Measurements from ENCODE around the gene CHRD.

Gene CHRD

DNA sequence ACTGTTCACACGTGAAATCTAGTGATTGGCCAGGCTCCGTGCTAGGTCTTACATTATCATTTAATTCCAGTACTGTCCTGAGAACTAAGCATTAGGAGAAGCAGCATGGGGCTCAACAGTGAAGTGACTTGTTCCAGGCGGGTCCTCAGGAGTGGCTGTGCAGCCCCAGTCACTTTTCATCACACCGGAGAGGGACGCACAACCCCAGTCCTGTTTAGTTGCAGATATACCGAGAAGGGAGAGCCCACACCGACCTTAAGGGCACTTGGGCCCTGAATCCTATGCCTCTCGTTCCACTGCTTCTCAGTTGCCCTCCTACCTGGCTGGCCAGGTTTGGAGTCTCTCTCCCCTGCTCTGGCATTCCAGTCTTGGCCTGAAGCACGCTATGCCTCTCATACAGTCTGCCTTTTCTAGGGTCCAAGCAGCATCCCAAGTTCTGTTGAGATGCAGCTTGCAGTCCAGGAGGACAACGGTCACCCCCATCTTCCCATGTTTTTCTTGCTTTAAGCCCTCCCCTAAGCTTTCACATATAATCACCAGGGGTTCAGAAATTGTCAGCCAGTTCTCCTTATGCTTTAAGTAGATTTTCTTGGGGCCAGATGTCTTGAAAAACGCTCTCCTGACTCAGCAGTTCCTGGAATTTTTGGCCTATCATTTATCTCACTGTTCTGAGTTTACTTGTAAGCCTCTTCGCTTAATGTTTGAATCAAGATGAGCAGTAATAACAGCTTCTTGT, 32.4 kb upstream of the CHRD start:
- Histone ChIP-seq H3K36me3 (ENCODE audit: insufficient read depth, low read length) (peaks cover 33% of the 10 kb centered on the region), H3K9ac (ENCODE audit: low read depth, low read length) (0 out of 2 replicates have a peak overlapping the region, but pooled peaks have one; percentile 2)
- 91% methylated on average over 12 of the region's 12 CpGs for WGBS

DNA sequence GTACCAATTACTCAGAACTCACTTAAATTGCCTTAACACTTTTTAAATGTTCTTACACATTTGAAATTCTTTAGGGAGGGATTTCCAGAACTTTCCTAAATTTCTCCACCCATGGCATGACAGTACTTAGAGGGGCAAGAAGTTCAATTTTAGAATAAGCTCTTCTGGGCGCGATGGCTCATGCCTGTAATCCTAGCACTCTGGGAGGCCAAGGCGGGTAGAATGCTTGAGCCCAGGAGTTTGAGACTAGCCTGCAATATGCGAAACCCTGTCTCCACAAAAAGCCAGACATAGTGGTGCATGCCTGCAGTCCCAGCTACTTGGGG, 31.8 kb upstream of the CHRD start:
- no peak overlapping the region for H3K9ac ChIP-seq (ENCODE audit: low read depth, low read length)
- H3K4me1 ChIP-seq (ENCODE audit: insufficient read depth, low read length) = peaks cover 9% of the 10 kb centered on the region; the same call in 1 of the 2 replicates
- no peak overlapping the region for H3K27ac ChIP-seq (ENCODE audit: low read depth, low read length)
- no peaks in the 10 kb centered on the region for H3K27me3 ChIP-seq (ENCODE audit: insufficient read depth, low read length)
- WGBS = 89% methylated on average over 4 of the region's 4 CpGs
- no peaks in the 10 kb centered on the region for H3K9me3 ChIP-seq (ENCODE audit: insufficient read depth, low read depth, low read length)
- peaks cover 35% of the 10 kb centered on the region for H3K36me3 ChIP-seq (ENCODE audit: insufficient read depth, low read length)
- H3K4me3 ChIP-seq (ENCODE audit: low read length) = no peak overlapping the region

More for the DNA sequence above, 32.4 kb upstream of the CHRD start:
- Histone ChIP-seq H3K27ac (ENCODE audit: low read depth, low read length) (no peak overlapping the region), H3K27me3 (ENCODE audit: insufficient read depth, low read length) (no peaks in the 10 kb centered on the region), H3K4me1 (ENCODE audit: insufficient read depth, low read length) (peaks cover 9% of the 10 kb centered on the region; the same call in 1 of the 2 replicates), H3K4me3 (ENCODE audit: low read length) (no peak overlapping the region), H3K9me3 (ENCODE audit: insufficient read depth, low read depth, low read length) (no peaks in the 10 kb centered on the region)

DNA sequence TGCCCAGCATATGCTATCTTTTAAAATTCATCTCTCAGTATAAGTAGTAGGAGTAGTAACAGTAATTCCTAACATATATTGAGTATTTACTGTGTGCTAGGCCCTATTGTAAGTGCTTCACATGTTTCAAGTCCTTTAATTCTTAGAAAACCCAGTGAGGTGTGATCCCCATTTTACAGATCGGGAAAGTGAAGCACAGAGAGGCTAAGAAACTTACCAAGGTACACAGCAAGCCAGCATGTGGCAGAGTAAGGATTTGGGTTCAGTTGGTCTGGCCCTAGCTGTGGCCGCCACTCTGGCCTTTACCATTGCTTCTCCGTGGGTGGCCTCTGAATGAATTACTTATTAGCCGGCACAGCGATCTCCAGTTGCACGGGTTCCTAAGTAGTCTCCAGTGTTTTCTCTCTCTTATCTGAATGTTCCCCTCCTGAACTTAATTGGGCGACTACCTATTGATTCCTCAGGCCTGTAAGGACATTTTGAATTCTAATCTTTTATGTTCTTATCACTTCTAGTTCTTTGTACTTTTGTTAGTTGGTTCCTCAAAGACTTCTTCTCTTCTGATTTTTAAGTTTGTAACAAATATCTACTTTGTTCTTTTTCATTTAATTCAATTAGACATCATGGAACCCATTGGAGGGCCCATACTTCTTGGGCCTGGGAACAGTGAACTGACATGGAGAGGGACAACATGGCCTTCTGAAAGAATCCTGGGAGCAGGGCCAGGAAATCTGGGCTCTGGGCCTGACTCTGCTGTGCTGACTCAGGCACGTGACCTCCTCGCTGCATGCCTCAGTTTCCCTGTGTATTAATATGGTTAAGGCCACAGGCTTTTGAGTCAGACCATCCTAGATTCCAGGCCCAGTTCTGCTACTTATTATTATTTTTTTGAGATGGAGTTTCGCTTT, 30.0 kb upstream of the CHRD start:
- Histone ChIP-seq H3K36me3 (ENCODE audit: insufficient read depth, low read length) (peaks cover 36% of the 10 kb centered on the region), H3K27ac (ENCODE audit: low read depth, low read length) (no peak overlapping the region), H3K27me3 (ENCODE audit: insufficient read depth, low read length) (no peaks in the 10 kb centered on the region), H3K9me3 (ENCODE audit: insufficient read depth, low read depth, low read length) (no peaks in the 10 kb centered on the region), H3K9ac (ENCODE audit: low read depth, low read length) (no peak overlapping the region), H3K4me1 (ENCODE audit: insufficient read depth, low read length) (peaks cover 9% of the 10 kb centered on the region; the same call in 1 of the 2 replicates), H3K4me3 (ENCODE audit: low read length) (no peak overlapping the region)
- WGBS = 88% methylated on average over 10 of the region's 10 CpGs

DNA sequence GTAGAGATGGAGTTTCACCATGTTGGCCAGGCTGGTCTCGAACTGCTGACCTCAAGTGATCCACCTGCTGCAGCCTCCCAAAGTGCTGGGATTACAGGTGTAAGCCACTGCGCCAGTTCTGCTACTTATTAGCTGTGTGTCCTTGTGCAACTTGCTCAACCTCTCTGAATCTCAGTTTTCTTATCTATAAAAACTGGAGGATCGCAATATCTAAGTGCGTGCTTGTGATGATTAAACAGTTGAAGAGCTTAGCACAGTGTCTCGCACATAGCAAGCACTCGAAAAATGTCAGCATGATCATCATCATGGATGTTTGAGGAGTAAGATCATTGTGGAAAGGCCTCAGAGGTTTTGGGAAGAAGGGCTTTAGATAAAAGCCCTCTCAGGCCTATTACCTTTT, 29.2 kb upstream of the CHRD start:
- H3K27ac ChIP-seq (ENCODE audit: low read depth, low read length) = no peak overlapping the region
- 96% methylated on average over 6 of the region's 6 CpGs for WGBS
- H3K9ac ChIP-seq (ENCODE audit: low read depth, low read length) = no peak overlapping the region
- no peak overlapping the region for H3K4me3 ChIP-seq (ENCODE audit: low read length)
- H3K36me3 ChIP-seq (ENCODE audit: insufficient read depth, low read length) = peaks cover 42% of the 10 kb centered on the region
- H3K4me1 ChIP-seq (ENCODE audit: insufficient read depth, low read length) = peaks cover 5% of the 10 kb centered on the region; the same call in 1 of the 2 replicates
- H3K27me3 ChIP-seq (ENCODE audit: insufficient read depth, low read length) = no peaks in the 10 kb centered on the region
- H3K9me3 ChIP-seq (ENCODE audit: insufficient read depth, low read depth, low read length) = no peaks in the 10 kb centered on the region

DNA sequence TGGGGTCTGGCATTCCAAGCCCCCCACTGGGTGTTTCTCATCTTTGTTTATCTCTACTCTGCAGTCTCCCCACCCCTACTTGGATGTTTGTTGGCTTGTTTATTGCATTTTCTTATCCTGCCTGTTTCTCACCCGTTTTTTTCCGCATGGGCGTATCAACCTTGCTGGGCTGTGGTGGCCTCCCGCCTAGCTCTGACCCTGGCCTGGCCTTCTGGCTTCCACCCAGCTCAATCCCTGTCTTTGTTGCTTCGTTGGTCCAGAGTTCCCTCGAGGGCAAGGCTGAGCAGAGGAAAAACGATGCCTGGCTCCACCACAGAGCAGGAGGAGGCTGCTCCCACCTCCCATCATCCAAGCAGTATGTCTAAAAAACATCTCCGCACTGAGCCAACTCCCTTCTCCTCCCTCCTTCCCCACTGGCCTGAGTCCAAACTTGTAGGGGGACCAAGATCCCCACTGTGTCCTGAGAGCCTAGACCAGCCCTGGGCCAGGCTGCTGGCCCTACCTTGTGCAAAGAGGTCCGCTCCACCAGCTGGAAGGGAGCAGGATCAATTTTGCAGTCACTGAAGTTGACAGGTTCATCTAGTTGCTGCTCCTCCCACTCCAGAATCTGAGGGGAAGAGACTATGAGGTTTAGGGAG, 28.2 kb upstream of the CHRD start:
- Histone ChIP-seq H3K27ac (ENCODE audit: low read depth, low read length) (no peak overlapping the region), H3K9me3 (ENCODE audit: insufficient read depth, low read depth, low read length) (no peaks in the 10 kb centered on the region), H3K9ac (ENCODE audit: low read depth, low read length) (no peak overlapping the region), H3K36me3 (ENCODE audit: insufficient read depth, low read length) (peaks cover 46% of the 10 kb centered on the region), H3K4me3 (ENCODE audit: low read length) (no peak overlapping the region), H3K4me1 (ENCODE audit: insufficient read depth, low read length) (peaks cover 3% of the 10 kb centered on the region; the same call in 1 of the 2 replicates), H3K27me3 (ENCODE audit: insufficient read depth, low read length) (no peaks in the 10 kb centered on the region)
- WGBS = 65% methylated on average over 9 of the region's 9 CpGs

DNA sequence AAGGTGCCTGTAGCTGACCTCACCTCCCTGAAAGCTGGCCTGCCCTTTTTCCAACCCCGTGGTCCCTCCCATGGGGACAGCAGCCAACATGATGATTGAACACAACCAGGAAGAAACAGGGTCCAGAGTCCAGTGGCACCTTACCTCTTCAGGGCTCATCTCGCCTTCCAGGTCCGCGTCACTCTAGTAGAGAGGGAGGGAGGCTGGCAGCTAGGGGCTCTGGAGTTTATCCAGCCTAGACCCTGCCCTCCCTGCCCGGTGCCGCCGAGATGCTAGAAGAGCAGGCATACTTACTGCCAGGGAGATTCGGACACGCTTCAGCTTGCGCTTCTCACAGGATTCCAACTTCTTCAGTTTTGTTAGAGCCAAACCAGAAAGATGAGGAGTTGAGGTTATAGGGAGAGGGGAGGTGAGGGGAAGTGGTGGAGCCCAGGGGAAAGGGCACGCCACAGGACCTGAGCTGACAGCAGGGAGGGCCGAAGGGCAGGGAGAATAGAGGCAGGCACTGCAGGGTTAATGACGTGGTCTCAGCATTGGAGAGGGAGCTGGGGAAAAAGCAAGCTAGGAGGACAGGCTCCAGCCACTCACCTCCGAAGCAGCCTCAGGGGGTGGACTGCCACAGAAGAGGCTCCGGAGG, 27.6 kb upstream of the CHRD start:
- Histone ChIP-seq H3K4me1 (ENCODE audit: insufficient read depth, low read length) (peaks cover 3% of the 10 kb centered on the region; the same call in 1 of the 2 replicates), H3K9ac (ENCODE audit: low read depth, low read length) (no peak overlapping the region), H3K27ac (ENCODE audit: low read depth, low read length) (no peak overlapping the region), H3K36me3 (ENCODE audit: insufficient read depth, low read length) (peaks cover 47% of the 10 kb centered on the region), H3K27me3 (ENCODE audit: insufficient read depth, low read length) (no peaks in the 10 kb centered on the region), H3K9me3 (ENCODE audit: insufficient read depth, low read depth, low read length) (no peaks in the 10 kb centered on the region), H3K4me3 (ENCODE audit: low read length) (no peak overlapping the region)
- 93% methylated on average over 15 of the region's 15 CpGs for WGBS

DNA sequence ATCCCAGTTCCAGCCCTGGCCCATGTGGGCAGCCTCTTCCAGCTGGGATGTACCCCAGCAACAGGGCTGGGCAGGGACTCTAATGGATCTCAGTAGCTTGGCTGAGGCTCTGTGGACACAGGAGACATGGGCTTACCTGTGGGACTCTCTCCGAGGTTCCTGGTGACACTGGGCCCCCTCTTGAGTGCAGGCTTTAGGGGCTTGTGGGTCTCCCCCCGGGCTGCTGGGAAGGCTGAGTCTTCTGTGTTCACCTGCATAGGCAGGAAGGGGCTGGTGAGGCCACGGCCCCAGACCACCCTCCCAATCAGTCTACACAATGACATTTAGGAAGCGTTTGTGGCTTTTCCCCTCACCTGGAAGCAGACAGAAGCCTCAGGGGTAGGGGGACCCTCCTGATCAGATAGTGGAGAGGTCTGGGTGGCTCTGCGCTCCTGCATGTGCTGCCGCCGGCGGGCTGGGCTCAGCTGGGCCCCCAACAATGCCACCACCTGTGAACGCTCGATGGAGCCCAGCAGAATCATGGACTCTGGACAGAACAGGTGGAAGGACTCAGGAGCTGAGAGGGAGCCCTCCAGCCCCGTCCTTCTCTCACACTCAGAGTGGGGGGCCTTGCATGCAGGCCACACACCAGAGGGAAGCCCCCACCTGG, 26.8 kb upstream of the CHRD start:
- WGBS = 94% methylated on average over 11 of the region's 11 CpGs
- H3K4me1 ChIP-seq (ENCODE audit: insufficient read depth, low read length) = no peaks in the 10 kb centered on the region; the same call in 1 of the 2 replicates

DNA sequence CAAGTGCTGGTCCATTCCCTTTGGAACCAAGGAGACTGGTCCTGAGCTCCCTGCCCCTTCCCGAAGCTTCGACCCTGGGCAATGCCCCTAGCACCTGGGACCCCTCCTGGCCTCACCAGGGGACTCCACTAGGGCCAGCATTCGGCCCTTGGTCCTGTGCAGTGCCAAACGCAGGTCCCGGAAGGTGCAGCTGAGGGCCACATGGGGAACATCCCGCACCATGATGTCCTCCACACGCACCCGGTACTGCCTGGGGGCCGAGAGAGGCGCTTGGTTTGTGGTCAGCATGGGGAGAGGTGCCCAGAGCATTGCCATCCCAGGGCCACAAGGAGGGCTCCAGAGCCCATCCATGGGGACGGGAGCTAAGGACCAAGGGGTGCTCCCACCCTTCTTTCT, 26.3 kb upstream of the CHRD start:
- H3K27me3 ChIP-seq (ENCODE audit: insufficient read depth, low read length) = no peaks in the 10 kb centered on the region
- WGBS = 95% methylated on average over 11 of the region's 11 CpGs

More for the DNA sequence above, 26.8 kb upstream of the CHRD start:
- Histone ChIP-seq H3K36me3 (ENCODE audit: insufficient read depth, low read length) (peaks cover 55% of the 10 kb centered on the region), H3K9me3 (ENCODE audit: insufficient read depth, low read depth, low read length) (no peaks in the 10 kb centered on the region), H3K27ac (ENCODE audit: low read depth, low read length) (no peak overlapping the region), H3K4me3 (ENCODE audit: low read length) (no peak overlapping the region), H3K27me3 (ENCODE audit: insufficient read depth, low read length) (no peaks in the 10 kb centered on the region), H3K9ac (ENCODE audit: low read depth, low read length) (no peak overlapping the region)

DNA sequence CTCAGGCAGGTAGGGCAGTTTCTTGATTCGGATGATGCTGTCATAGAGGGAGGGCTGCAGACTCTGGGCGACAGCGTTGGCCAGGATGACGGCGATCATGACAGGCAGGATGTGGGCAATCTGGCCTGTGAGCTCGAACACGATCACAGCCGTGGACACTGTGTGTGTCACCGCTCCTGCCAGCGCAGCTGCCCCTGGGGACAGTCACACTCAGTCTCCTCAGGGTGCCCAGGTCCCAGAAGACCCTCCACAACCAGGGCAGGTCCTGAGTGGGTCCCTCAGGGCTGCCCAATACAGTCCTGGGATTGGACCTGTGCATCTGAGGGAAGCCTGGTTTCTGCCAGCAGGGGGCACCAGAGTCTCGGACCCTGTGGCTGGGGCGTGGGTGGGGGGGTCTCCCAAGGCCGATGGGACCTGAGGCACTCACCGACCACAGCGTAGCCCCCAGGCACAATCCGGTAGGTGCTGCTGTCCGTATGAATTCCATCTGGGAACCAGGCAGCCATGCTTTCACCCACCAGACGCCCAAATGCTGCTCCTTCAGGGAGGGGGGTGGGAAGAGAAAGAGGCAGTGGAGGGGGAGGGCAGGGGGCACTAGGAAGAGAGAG, 25.6 kb upstream of the CHRD start:
- H3K4me1 ChIP-seq (ENCODE audit: insufficient read depth, low read length) = no peaks in the 10 kb centered on the region; the same call in 1 of the 2 replicates

More for the DNA sequence above, 26.3 kb upstream of the CHRD start:
- Histone ChIP-seq H3K27ac (ENCODE audit: low read depth, low read length) (no peak overlapping the region), H3K36me3 (ENCODE audit: insufficient read depth, low read length) (peaks cover 60% of the 10 kb centered on the region), H3K4me3 (ENCODE audit: low read length) (no peak overlapping the region), H3K9ac (ENCODE audit: low read depth, low read length) (no peak overlapping the region), H3K4me1 (ENCODE audit: insufficient read depth, low read length) (no peaks in the 10 kb centered on the region; the same call in 1 of the 2 replicates), H3K9me3 (ENCODE audit: insufficient read depth, low read depth, low read length) (no peaks in the 10 kb centered on the region)

DNA sequence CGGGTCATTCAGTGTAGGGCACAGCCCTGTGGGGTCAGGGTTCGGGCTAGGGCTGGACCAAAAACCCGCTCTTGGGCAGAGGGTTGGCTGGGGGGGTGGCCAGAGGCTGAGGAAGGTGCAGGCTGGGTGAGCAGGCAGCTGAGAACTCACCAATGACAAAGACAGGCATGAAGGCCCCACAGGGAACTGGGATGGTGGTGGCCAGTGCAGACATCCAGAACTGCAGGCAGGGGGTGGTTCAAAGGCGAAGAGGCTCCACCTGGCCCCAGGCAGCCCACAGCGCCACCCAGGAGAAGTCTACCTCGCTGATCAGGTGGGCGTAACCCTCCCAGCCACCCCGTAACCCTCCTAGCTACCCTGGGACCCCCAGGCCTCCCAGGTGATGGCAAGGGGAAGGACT, 25.1 kb upstream of the CHRD start:
- no peaks in the 10 kb centered on the region for H3K9me3 ChIP-seq (ENCODE audit: insufficient read depth, low read depth, low read length)
- H3K36me3 ChIP-seq (ENCODE audit: insufficient read depth, low read length) = peaks cover 62% of the 10 kb centered on the region
- WGBS = 87% methylated on average over 8 of the region's 8 CpGs
- H3K4me1 ChIP-seq (ENCODE audit: insufficient read depth, low read length) = no peaks in the 10 kb centered on the region; the same call in 1 of the 2 replicates
- H3K4me3 ChIP-seq (ENCODE audit: low read length) = no peak overlapping the region
- H3K9ac ChIP-seq (ENCODE audit: low read depth, low read length) = no peak overlapping the region
- no peak overlapping the region for H3K27ac ChIP-seq (ENCODE audit: low read depth, low read length)
- no peaks in the 10 kb centered on the region for H3K27me3 ChIP-seq (ENCODE audit: insufficient read depth, low read length)

More for the DNA sequence above, 25.6 kb upstream of the CHRD start:
- WGBS = 76% methylated on average over 18 of the region's 18 CpGs
- no peak overlapping the region for H3K27ac ChIP-seq (ENCODE audit: low read depth, low read length)
- no peaks in the 10 kb centered on the region for H3K27me3 ChIP-seq (ENCODE audit: insufficient read depth, low read length)
- H3K4me3 ChIP-seq (ENCODE audit: low read length) = no peak overlapping the region
- H3K36me3 ChIP-seq (ENCODE audit: insufficient read depth, low read length) = peaks cover 62% of the 10 kb centered on the region
- no peak overlapping the region for H3K9ac ChIP-seq (ENCODE audit: low read depth, low read length)
- H3K9me3 ChIP-seq (ENCODE audit: insufficient read depth, low read depth, low read length) = no peaks in the 10 kb centered on the region
